C4-2B (cell line): ENCODE data around the gene DNAJC15.
A peak's percentile ranks its signal among the peaks of the same experiment; 100 is the strongest.

Experiments used
- H3K27ac ChIP-seq: fragments of 450-650 bp; 2 replicates; pipeline ENCODE4 v1.5.1; 2017
- ZFX ChIP-seq: fragments of 450-650 bp; IDR thresholded peaks from 2 replicates; pipeline ENCODE4 v1.6.1; 2017
- TF ChIP-seq, protein P1 (sequence below): fragments of 450-650 bp; conservative IDR thresholded peaks from 2 replicates; pipeline ENCODE4 v1.5.1; 2017; ENCODE audit warnings: mild to moderate bottlenecking

DNAJC15 gene

GRCh38 chr13:43110658-43111057 lies 87.3 kb downstream of the DNAJC15 start:
- H3K27ac ChIP-seq: no peak overlapping the region
- TF ChIP-seq, protein P1, sequence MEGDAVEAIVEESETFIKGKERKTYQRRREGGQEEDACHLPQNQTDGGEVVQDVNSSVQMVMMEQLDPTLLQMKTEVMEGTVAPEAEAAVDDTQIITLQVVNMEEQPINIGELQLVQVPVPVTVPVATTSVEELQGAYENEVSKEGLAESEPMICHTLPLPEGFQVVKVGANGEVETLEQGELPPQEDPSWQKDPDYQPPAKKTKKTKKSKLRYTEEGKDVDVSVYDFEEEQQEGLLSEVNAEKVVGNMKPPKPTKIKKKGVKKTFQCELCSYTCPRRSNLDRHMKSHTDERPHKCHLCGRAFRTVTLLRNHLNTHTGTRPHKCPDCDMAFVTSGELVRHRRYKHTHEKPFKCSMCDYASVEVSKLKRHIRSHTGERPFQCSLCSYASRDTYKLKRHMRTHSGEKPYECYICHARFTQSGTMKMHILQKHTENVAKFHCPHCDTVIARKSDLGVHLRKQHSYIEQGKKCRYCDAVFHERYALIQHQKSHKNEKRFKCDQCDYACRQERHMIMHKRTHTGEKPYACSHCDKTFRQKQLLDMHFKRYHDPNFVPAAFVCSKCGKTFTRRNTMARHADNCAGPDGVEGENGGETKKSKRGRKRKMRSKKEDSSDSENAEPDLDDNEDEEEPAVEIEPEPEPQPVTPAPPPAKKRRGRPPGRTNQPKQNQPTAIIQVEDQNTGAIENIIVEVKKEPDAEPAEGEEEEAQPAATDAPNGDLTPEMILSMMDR: no peak
- no peak for TF ChIP-seq ZFX

DNA sequence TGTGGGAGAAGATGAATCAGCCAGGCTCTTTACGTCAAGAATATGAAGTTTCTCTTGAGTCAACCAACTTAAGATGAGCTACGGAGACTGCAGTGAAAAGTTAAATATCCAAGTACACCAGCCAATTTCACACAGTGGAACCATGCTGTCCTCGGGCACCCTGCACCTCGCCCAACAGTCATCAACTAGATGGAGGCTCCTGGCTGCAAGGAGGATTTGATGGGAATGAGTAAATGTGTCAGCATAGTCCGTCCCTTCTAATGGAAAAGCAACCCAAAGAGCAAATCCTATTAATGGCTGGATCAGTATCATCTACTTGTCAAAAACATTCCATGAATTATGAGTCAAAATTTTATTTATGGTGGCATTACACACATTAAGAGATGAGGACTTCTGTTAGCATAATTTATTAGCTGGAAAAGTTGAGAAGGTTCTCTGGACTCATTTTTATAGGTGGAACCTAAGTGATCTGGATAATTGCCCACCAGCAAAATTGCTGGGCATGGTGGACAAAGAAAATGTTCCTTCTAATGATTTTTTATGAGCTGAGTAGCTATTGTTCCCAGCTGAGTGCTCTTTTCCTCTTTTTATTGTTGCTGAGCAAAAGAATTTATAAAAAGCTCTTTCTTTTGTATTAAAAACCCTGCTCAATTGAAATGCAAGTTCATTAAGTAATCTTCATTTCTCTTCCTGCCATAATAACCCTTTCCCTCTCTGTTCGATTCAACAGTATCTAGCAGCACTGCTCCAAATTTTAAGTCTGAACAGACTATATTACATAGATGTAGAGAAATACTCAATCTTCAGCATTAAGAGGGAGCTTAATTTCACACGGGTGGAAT lies 88.4 kb downstream of the DNAJC15 start:
- TF ChIP-seq, protein P1: no peak
- TF ChIP-seq ZFX: no peak
- H3K27ac ChIP-seq: no peak overlapping the region

DNA sequence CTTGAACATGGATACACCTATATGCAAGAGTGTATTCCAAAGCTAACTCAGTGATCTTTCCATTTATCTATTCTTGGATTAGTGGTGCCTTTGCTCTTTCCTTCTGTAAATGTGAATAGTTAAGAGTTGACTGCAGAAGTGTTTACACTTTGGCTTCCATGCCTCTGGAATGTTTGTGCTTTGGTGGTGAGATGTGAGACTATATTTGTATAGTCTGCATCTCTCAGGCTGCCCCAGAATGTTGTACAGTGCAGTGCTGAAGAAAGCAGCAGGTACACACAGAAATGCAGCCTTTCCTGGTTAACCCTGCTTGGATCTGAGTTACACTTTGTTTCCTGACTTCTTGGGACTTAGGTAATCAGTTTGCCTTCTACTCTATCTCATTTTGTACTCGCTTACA lies 90.2 kb downstream of the DNAJC15 start:
- H3K27ac ChIP-seq: no peak overlapping the region
- TF ChIP-seq, protein P1: no peak
- TF ChIP-seq ZFX: no peak

GRCh38 chr13:43114504-43114903 lies 91.1 kb downstream of the DNAJC15 start:
- H3K27ac ChIP-seq: no peak overlapping the region

GRCh38 chr13:43115141-43115540 lies 91.8 kb downstream of the DNAJC15 start:
- no peak for TF ChIP-seq ZFX
- TF ChIP-seq, protein P1: no peak
- H3K27ac ChIP-seq: no peak overlapping the region

More at GRCh38 chr13:43114504-43114903, 91.1 kb downstream of the DNAJC15 start:
- TF ChIP-seq, protein P1: no peak
- TF ChIP-seq ZFX: no peak

GRCh38 chr13:43116242-43116641 lies 92.9 kb downstream of the DNAJC15 start:
- no peak for TF ChIP-seq ZFX
- TF ChIP-seq, protein P1: peak; percentile 13; the same call in 1 of the 2 replicates
- H3K27ac ChIP-seq: no peak overlapping the region

DNA sequence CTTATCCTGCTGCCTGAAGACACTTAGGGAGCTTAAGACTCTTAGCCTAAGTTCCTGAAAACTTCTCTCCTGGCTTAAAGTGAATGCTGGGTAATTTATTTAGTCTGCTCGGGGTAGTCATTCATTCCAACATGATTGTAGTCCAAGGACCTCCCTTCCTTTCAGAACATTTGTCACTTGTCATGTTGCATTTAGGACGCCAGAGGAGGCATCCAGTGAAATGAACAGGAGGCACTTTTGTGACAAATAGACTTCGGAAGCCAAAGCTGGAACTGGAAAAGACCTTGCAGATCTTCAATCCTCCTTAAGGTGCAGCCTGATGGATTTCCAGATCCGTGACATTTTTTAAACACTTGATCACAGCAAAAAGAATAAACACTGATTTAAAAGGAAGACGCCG lies 95.1 kb downstream of the DNAJC15 start:
- H3K27ac ChIP-seq: no peak overlapping the region
- TF ChIP-seq, protein P1: no peak
- TF ChIP-seq ZFX: no peak
